Upper lobe of left lung (tissue), 4 donors: ENCODE results near the gene SULT1A1.
"Not testable (repeated sequence)": the region's sequence is repeated elsewhere in the genome, so short reads cannot be mapped to it uniquely, and the experiment has no call there.

Source experiments
- CTCF ChIP-seq, 6 experiments: fragments of 450-650 bp in 4 of 6; fragments of 200-600 bp in 2 of 6; sonication (generic) in 2 of 6; IDR thresholded peaks; one replicate each; pipeline ENCODE4 v1.5.1; 2016 to 2019; ENCODE audit warnings: antibody characterized with exemption in 6 of 6
- POLR2A ChIP-seq, 4 donors: fragments of 450-650 bp; IDR thresholded peaks; one replicate each; pipeline ENCODE4 v1.5.1; 2016 to 2017; ENCODE audit warnings: antibody characterized with exemption in 4 of 4, mild to moderate bottlenecking in 2 of 4
- POLR2AphosphoS5 ChIP-seq, 2 donors: sonication (generic); formaldehyde crosslinking; IDR thresholded peaks; one replicate each; pipeline ENCODE4 v1.5.1; 2017; ENCODE audit warnings: antibody characterized with exemption in 2 of 2

GRCh38 chr16:28608496-28608808 is 1.4 kb downstream of the SULT1A1 start:
- not testable (repeated sequence) for TF ChIP-seq POLR2AphosphoS5, CTCF, POLR2A (IDR thresholded peaks at IDR 0.05)
